PC-3 (cell line): Measurements from ENCODE around the gene SKIDA1. TPM values are rescaled to one million over a fixed set of nuclear protein-coding genes. Genes with fewer than 3 reads are reported as not detected.

Experiments used
- ATAC-seq: fragments of 200-7000 bp; cut with Tn5 transposase; 2 replicates; pipeline ENCODE4 v1.9.1; 2020; ENCODE audit warnings: mild to moderate bottlenecking, moderate library complexity
- BruUV-seq: library from RNA; stranded (reverse); fragments of 400-500 nt; replicated peaks from 2 replicates; lab custom pipeline; 2021; lab: Mats Ljungman, UMichigan
- CTCF ChIA-PET: fragments of 300-600 bp; sonication (Branson Sonifier 250); formaldehyde crosslinking; loops from one replicate; lab custom pipeline; 2022; ENCODE audit warnings: antibody characterized with exemption; lab: Charles Lee
- POLR2A ChIA-PET: fragments of 300-600 bp; sonication (Branson Sonifier 250); formaldehyde crosslinking; loops from one replicate; lab custom pipeline; 2022; ENCODE audit warnings: antibody characterized with exemption; ENCODE audit not compliant: unreplicated experiment; lab: Charles Lee
- DNase-seq: peaks from one replicate; pipeline ENCODE4 v3.0.0-alpha.2; 2015
- H2AFZ ChIP-seq: fragments of 300-600 bp; sonication (generic); 2 replicates; pipeline ENCODE4 v1.6.0; 2016; ENCODE audit warnings: antibody characterized with exemption, low read length
- H3F3A ChIP-seq: fragments of 300-600 bp; sonication (generic); one replicate; pipeline ENCODE4 v1.6.0; 2017; ENCODE audit warnings: antibody characterized with exemption, low read length, control low read depth, mild to moderate bottlenecking; ENCODE audit not compliant: unreplicated experiment
- H3K27ac ChIP-seq: fragments of 300-600 bp; sonication (generic); 2 replicates; pipeline ENCODE4 v1.5.1; 2016; ENCODE audit warnings: mild to moderate bottlenecking, low read length
- H3K27me3 ChIP-seq: fragments of 300-600 bp; sonication (generic); 2 replicates; pipeline ENCODE4 v1.6.1; 2016; ENCODE audit warnings: low read length, mixed read lengths
- H3K36me3 ChIP-seq: fragments of 300-600 bp; sonication (generic); 2 replicates; pipeline ENCODE4 v1.6.1; 2016; ENCODE audit warnings: low read depth, mixed run types, low read length, mixed read lengths
- H3K4me1 ChIP-seq: fragments of 300-600 bp; sonication (generic); 2 replicates; pipeline ENCODE4 v1.5.1; 2016; ENCODE audit warnings: low read length; ENCODE audit not compliant: insufficient read depth
- H3K4me2 ChIP-seq: fragments of 300-600 bp; sonication (generic); 2 replicates; pipeline ENCODE4 v1.6.0; 2016; ENCODE audit warnings: low read length
- H3K4me3 ChIP-seq: fragments of 300-600 bp; sonication (generic); 2 replicates; pipeline ENCODE4 v1.5.1; 2016; ENCODE audit warnings: mild to moderate bottlenecking, low read length, mixed read lengths
- H3K79me2 ChIP-seq: fragments of 300-600 bp; sonication (generic); 2 replicates; pipeline ENCODE4 v1.6.1; 2017; ENCODE audit warnings: low read length, mixed read lengths
- H3K9ac ChIP-seq: fragments of 300-600 bp; sonication (generic); 2 replicates; pipeline ENCODE4 v1.6.0; 2016; ENCODE audit warnings: mild to moderate bottlenecking, low read length
- H3K9me2 ChIP-seq: fragments of 300-600 bp; sonication (generic); replicated peaks from 2 replicates; pipeline ENCODE4 v1.6.1; 2016; ENCODE audit warnings: mixed run types, low read length, mixed read lengths
- H3K9me3 ChIP-seq: fragments of 300-600 bp; sonication (generic); 2 replicates; pipeline ENCODE4 v1.6.1; 2016; ENCODE audit warnings: low read length, mixed read lengths
- H4K20me1 ChIP-seq: fragments of 300-600 bp; sonication (generic); 2 replicates; pipeline ENCODE4 v1.6.1; 2016; ENCODE audit warnings: low read length, mixed read lengths
- EZH2 ChIP-seq: fragments of 300-600 bp; sonication (generic); IDR thresholded peaks from one replicate; pipeline ENCODE4 v1.6.1; 2017; ENCODE audit warnings: antibody characterized with exemption, mild to moderate bottlenecking, low read length; ENCODE audit not compliant: unreplicated experiment
- EZH2phosphoT487 ChIP-seq: fragments of 300-600 bp; sonication (generic); IDR thresholded peaks from 2 replicates; pipeline ENCODE4 v1.6.1; 2018; ENCODE audit warnings: mild to moderate bottlenecking, antibody characterized with exemption, low read length, borderline replicate concordance
- intact Hi-C: fragments of 100-400 bp; cut with micrococcal nuclease; formaldehyde crosslinking; loops from 2 replicates; pipeline ENCODE4 v1.9.0; 2023
- total RNA-seq: library from RNA; depleted of rRNA; stranded (reverse); fragments of >200 nt; gene quantifications from 2 replicates; pipeline ENCODE4 v1.2.3, GENCODE V29; 2014
- TF ChIP-seq, protein P1 (sequence below): fragments of 300-600 bp; sonication (generic); conservative IDR thresholded peaks from 2 replicates; pipeline ENCODE4 v1.5.1; 2017; ENCODE audit warnings: antibody characterized with exemption, low read depth, mild to moderate bottlenecking, low read length

The SKIDA1 gene
- total RNA-seq, 1 experiment from 2014 or later, result 0.26 TPM

DNA sequence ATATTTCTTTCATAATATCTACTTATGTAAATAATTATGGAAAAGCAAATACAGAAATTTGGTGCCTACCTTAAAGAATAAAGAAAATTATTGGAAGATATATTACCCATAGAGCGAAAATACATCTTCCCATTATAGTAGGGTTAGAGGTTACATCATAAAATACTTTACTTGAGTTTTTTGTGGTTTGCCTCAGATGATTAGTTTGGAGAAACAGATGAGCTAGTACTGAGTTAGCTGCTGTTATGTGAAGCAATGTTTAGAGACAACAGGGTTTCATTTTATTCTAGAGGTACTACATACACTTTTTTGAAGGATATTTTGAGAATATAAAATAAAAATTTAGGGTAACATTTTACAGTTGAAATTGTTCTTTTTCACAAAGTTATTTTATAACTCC lies 5.7 kb upstream of the SKIDA1 start:
- Histone ChIP-seq H3K4me3 (no peak overlapping the region), H3K27ac (no peak overlapping the region), H2AFZ (no peak overlapping the region), H3K4me2 (no peak overlapping the region), H3K27me3 (no peaks in the 10 kb centered on the region), H3K9me3 (no peaks in the 10 kb centered on the region), H4K20me1 (no peaks in the 10 kb centered on the region), H3F3A (no peaks in the 10 kb centered on the region), H3K4me1 (peaks cover 18% of the 10 kb centered on the region), H3K9me2 (no peaks in the 10 kb centered on the region), H3K9ac (no peak overlapping the region), H3K36me3 (no peaks in the 10 kb centered on the region), H3K79me2 (peaks cover 12% of the 10 kb centered on the region)
- intact Hi-C loops, result no loop called here
- CTCF ChIA-PET, result no interaction called here
- DNase-seq, result no peak
- TF ChIP-seq EZH2, result no peak
- no peak for TF ChIP-seq EZH2phosphoT487
- TF ChIP-seq, protein P1, sequence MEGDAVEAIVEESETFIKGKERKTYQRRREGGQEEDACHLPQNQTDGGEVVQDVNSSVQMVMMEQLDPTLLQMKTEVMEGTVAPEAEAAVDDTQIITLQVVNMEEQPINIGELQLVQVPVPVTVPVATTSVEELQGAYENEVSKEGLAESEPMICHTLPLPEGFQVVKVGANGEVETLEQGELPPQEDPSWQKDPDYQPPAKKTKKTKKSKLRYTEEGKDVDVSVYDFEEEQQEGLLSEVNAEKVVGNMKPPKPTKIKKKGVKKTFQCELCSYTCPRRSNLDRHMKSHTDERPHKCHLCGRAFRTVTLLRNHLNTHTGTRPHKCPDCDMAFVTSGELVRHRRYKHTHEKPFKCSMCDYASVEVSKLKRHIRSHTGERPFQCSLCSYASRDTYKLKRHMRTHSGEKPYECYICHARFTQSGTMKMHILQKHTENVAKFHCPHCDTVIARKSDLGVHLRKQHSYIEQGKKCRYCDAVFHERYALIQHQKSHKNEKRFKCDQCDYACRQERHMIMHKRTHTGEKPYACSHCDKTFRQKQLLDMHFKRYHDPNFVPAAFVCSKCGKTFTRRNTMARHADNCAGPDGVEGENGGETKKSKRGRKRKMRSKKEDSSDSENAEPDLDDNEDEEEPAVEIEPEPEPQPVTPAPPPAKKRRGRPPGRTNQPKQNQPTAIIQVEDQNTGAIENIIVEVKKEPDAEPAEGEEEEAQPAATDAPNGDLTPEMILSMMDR, result no peak
- POLR2A ChIA-PET, result no interaction called here
- BruUV-seq, result no TSS peak
- ATAC-seq, result no peak

DNA sequence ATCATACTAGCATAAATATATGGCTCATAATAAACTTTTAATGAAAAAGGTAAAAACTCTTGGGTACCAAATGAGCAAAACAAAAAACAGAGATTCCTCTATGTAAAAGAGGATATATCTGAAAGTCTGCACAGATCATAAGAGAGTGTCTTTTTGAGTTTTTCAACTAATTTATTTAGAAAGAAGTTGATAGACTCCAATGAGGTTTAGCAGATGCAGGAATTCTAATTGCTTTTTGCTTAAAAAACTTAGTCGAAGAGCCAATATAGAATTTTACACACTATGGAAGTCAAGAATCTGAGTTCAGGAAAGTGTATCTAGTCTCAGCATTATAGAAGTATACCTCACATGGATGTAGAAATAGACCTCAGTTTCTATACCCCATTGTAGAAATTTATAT lies 5.2 kb upstream of the SKIDA1 start:
- Histone ChIP-seq H2AFZ (no peak overlapping the region), H3K27ac (no peak overlapping the region), H3K9ac (no peak overlapping the region), H3K9me3 (no peaks in the 10 kb centered on the region), H3K27me3 (no peaks in the 10 kb centered on the region), H3K4me2 (no peak overlapping the region), H3K9me2 (no peaks in the 10 kb centered on the region), H3K79me2 (peaks cover 6% of the 10 kb centered on the region), H3K36me3 (no peaks in the 10 kb centered on the region), H3K4me3 (no peak overlapping the region), H3F3A (no peaks in the 10 kb centered on the region), H4K20me1 (no peaks in the 10 kb centered on the region), H3K4me1 (peaks cover 18% of the 10 kb centered on the region)
- POLR2A ChIA-PET, result no interaction called here
- no peak for TF ChIP-seq EZH2
- no peak for TF ChIP-seq EZH2phosphoT487
- TF ChIP-seq, protein P1, result no peak
- no peak for DNase-seq
- BruUV-seq, result no TSS peak
- no peak for ATAC-seq
- CTCF ChIA-PET, result no interaction called here
- intact Hi-C loops, result no loop called here

DNA sequence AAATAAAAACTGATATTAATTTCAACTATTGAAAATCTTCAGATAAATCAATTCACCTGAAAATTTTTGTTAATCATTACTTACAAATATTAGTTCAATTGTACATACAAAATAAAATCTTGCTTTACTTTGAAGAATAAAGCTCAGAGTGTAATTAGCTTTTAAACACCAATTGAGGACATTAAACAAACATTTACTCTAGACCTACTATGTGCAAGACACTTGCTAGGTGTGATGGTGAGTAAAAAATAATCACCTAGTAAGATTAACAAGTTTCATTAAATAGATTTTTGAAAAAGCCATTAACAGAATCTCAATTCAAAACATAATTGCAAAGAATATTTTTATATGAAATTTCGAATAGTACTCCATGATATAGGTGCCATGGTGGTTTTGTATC lies 4.7 kb upstream of the SKIDA1 start:
- H3K4me1 ChIP-seq, result peaks cover 22% of the 10 kb centered on the region
- no peaks in the 10 kb centered on the region for H3K9me2 ChIP-seq
- ATAC-seq (no peak), DNase-seq (no peak)
- POLR2A ChIA-PET, result no interaction called here
- H3K36me3 ChIP-seq, result no peaks in the 10 kb centered on the region
- intact Hi-C loops, result no loop called here
- H3K4me2 ChIP-seq, result no peak overlapping the region
- no peak overlapping the region for H3K9ac ChIP-seq
- H3K79me2 ChIP-seq, result peaks cover 2% of the 10 kb centered on the region
- BruUV-seq, result no TSS peak
- no peak for TF ChIP-seq EZH2phosphoT487
- TF ChIP-seq EZH2, result no peak
- TF ChIP-seq, protein P1, result no peak
- no peak overlapping the region for H2AFZ ChIP-seq
- no peak overlapping the region for H3K27ac ChIP-seq
- no peaks in the 10 kb centered on the region for H3K27me3 ChIP-seq
- no peaks in the 10 kb centered on the region for H3F3A ChIP-seq
- H3K9me3 ChIP-seq, result no peaks in the 10 kb centered on the region
- no peaks in the 10 kb centered on the region for H4K20me1 ChIP-seq
- CTCF ChIA-PET, result no interaction called here
- no peak overlapping the region for H3K4me3 ChIP-seq
